ENCODE data around the gene C5. TPM values are rescaled to one million over a fixed set of nuclear protein-coding genes. Genes with fewer than 3 reads are reported as not detected.
A peak's percentile ranks its signal among the peaks of the same experiment; 100 is the strongest.

C5 gene
- total RNA-seq, 1 donor from 2014 or later, result 1.0 TPM

GRCh38 chr9:120914953-120915352 is 135.1 kb downstream of the C5 start:
- peaks cover 4% of the 10 kb centered on the region for H3K4me1 Mint-ChIP-seq (ENCODE audit: low read depth, unreplicated experiment)
- H3K4me3 Mint-ChIP-seq (ENCODE audit: unreplicated experiment), result no peak overlapping the region
- H3K27ac Mint-ChIP-seq (ENCODE audit: unreplicated experiment), result no peak overlapping the region
- DNase-seq, result no peak
- H3K36me3 Mint-ChIP-seq (ENCODE audit: unreplicated experiment), result no peaks in the 10 kb centered on the region
- H3K27me3 Mint-ChIP-seq (ENCODE audit: unreplicated experiment), result no peaks in the 10 kb centered on the region
- TF ChIP-seq CTCF (IDR thresholded peaks at IDR 0.05; ENCODE audit: partially characterized antibody, unreplicated experiment), result no peak
- H3K9me3 Mint-ChIP-seq (ENCODE audit: unreplicated experiment), result peaks cover 1% of the 10 kb centered on the region

GRCh38 chr9:120914396-120914795 is 135.7 kb downstream of the C5 start:
- H3K27ac Mint-ChIP-seq (ENCODE audit: unreplicated experiment), result peak overlapping the region; percentile 70
- H3K9me3 Mint-ChIP-seq (ENCODE audit: unreplicated experiment), result peaks cover 1% of the 10 kb centered on the region
- no peak for DNase-seq
- no peaks in the 10 kb centered on the region for H3K36me3 Mint-ChIP-seq (ENCODE audit: unreplicated experiment)
- H3K4me1 Mint-ChIP-seq (ENCODE audit: low read depth, unreplicated experiment), result no peaks in the 10 kb centered on the region
- no peak for TF ChIP-seq CTCF (IDR thresholded peaks at IDR 0.05; ENCODE audit: partially characterized antibody, unreplicated experiment)
- H3K4me3 Mint-ChIP-seq (ENCODE audit: unreplicated experiment), result no peak overlapping the region
- no peaks in the 10 kb centered on the region for H3K27me3 Mint-ChIP-seq (ENCODE audit: unreplicated experiment)

- no peak overlapping the region for H3K27ac Mint-ChIP-seq (ENCODE audit: unreplicated experiment)
- no peak for DNase-seq
- H3K9me3 Mint-ChIP-seq (ENCODE audit: unreplicated experiment), result peaks cover 1% of the 10 kb centered on the region
- H3K4me1 Mint-ChIP-seq (ENCODE audit: low read depth, unreplicated experiment), result no peaks in the 10 kb centered on the region
- no peaks in the 10 kb centered on the region for H3K27me3 Mint-ChIP-seq (ENCODE audit: unreplicated experiment)
- H3K36me3 Mint-ChIP-seq (ENCODE audit: unreplicated experiment), result no peaks in the 10 kb centered on the region
- H3K4me3 Mint-ChIP-seq (ENCODE audit: unreplicated experiment), result no peak overlapping the region
- TF ChIP-seq CTCF (IDR thresholded peaks at IDR 0.05; ENCODE audit: partially characterized antibody, unreplicated experiment), result no peak
Observed at GRCh38 chr9:120913647-120914264, 136.3 kb downstream of the C5 start.

- Mint-ChIP-seq H3K4me1 (ENCODE audit: low read depth, unreplicated experiment) (no peaks in the 10 kb centered on the region), H3K36me3 (ENCODE audit: unreplicated experiment) (no peaks in the 10 kb centered on the region), H3K4me3 (ENCODE audit: unreplicated experiment) (no peak overlapping the region), H3K27ac (ENCODE audit: unreplicated experiment) (no peak overlapping the region), H3K27me3 (ENCODE audit: unreplicated experiment) (no peaks in the 10 kb centered on the region), H3K9me3 (ENCODE audit: unreplicated experiment) (peaks cover 1% of the 10 kb centered on the region)
- no peak for TF ChIP-seq CTCF (IDR thresholded peaks at IDR 0.05; ENCODE audit: partially characterized antibody, unreplicated experiment)
- DNase-seq, result no peak
Observed at GRCh38 chr9:120912958-120913646, 137.0 kb downstream of the C5 start.

- no peak overlapping the region for H3K4me3 Mint-ChIP-seq (ENCODE audit: unreplicated experiment)
- no peak overlapping the region for H3K27ac Mint-ChIP-seq (ENCODE audit: unreplicated experiment)
- TF ChIP-seq CTCF (IDR thresholded peaks at IDR 0.05; ENCODE audit: partially characterized antibody, unreplicated experiment), result no peak
- DNase-seq, result no peak
- H3K9me3 Mint-ChIP-seq (ENCODE audit: unreplicated experiment), result no peaks in the 10 kb centered on the region
- H3K36me3 Mint-ChIP-seq (ENCODE audit: unreplicated experiment), result no peaks in the 10 kb centered on the region
- no peaks in the 10 kb centered on the region for H3K4me1 Mint-ChIP-seq (ENCODE audit: low read depth, unreplicated experiment)
- H3K27me3 Mint-ChIP-seq (ENCODE audit: unreplicated experiment), result peaks cover 3% of the 10 kb centered on the region
Observed at GRCh38 chr9:120911295-120911837, 138.7 kb downstream of the C5 start.

All from glutamatergic neuron (in vitro differentiated cells).